Measurements from ENCODE around the gene RGS19.
A peak's percentile ranks its signal among the peaks of the same experiment; 100 is the strongest.
"Not testable (repeated sequence)": the region's sequence is repeated elsewhere in the genome, so short reads cannot be mapped to it uniquely, and the experiment has no call there.

The RGS19 gene

DNA sequence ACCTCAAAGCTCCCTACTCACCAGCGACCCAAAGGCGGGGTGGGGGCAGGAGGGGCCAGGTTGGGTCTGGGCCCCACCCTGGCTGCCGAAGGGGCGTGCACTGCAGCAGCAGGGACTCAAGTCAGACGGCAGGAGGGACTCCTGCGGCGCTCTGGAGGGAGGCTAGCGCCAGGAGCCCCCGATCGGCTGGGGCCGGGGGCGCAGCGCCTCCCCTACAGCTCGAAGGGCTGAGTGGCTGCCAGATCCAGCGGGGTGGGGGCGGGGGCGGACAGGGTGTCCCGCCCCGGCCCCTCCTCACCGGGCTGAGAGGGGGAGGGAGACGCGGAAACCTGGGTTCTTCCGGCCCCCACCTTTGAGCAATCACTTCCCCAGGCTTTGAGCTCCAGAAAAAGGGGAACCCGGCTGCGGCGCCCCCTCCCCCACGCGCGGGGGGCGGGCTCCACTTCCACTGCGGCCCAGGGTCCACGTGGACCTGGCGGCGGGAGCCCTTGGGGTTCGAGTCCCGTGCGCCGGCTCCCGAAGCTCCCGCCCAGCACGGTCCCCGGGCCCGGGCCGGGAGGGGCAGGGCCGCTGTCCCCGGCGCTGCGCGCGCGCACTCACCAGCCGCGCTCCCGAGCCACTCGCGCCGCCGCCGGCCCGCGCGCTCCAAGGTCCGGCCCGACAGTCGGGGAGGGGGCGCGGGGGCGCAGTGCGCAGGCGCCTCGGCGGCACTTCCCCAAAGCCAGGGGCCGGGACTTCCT, at the start of gene RGS19:
Gene RGS19, minus strand, starts transcription at position 246 of the 740 bp plus-strand sequence. CDS start 2,632 bp downstream, outside the sequence.
- FAIRE-seq (no peak), DNase-seq (ENCODE audit: insufficient read length, low spot score) (peak; percentile 43)

DNA sequence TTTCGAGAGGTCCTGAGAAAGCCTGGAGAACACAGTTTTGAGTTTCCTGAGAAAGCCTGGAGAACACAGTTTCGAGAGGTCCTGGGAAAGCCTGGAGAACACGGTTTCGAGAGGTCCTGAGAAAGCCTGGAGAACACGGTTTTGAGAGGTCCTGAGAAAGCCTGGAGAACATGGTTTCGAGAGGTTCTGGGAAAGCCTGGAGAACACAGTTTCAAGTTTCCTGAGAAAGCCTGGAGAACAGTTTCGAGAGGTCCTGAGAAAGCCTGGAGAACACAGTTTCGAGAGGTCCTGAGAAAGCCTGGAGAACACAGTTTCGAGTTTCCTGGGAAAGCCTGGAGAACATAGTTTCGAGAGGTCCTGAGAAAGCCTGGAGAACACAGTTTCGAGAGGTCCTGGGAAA, 44.2 kb upstream of the RGS19 start:
- FAIRE-seq; DNase-seq (ENCODE audit: insufficient read length, low spot score): not testable (repeated sequence)

More for the DNA sequence above, at the start of gene RGS19:
- no peak for TF ChIP-seq CTCF (IDR thresholded peaks at IDR 0.05; ENCODE audit: insufficient read depth, missing control alignments)

DNA sequence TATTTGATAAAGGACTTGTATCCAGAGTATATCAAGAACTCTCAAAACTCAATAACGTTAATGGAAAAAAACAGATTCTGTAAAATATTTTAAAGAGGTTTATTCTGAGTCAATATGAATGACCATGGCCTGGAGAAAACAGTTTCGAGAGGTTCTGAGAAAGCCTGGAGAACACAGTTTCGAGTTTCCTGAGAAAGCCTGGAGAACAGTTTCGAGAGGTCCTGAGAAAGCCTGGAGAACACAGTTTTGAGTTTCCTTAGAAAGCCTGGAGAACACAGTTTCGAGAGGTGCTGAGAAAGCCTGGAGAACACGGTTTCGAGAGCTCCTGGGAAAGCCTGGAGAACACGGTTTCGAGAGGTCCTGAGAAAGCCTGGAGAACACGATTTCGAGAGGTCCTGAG, 43.6 kb upstream of the RGS19 start:
- not testable (repeated sequence) for DNase-seq (ENCODE audit: insufficient read length, low spot score); FAIRE-seq

- DNase-seq (ENCODE audit: insufficient read length, low spot score) (no peak), FAIRE-seq (no peak)
- TF ChIP-seq CTCF (IDR thresholded peaks at IDR 0.05; ENCODE audit: insufficient read depth, missing control alignments) = no peak
Observed at GRCh38 chr20:64121586-64121985, 42.3 kb upstream of the RGS19 start.

GRCh38 chr20:64119681-64120341, 40.5 kb upstream of the RGS19 start:
- DNase-seq (ENCODE audit: insufficient read length, low spot score) = no peak
- TF ChIP-seq CTCF (IDR thresholded peaks at IDR 0.05; ENCODE audit: insufficient read depth, missing control alignments) = no peak
- FAIRE-seq = no peak

DNA sequence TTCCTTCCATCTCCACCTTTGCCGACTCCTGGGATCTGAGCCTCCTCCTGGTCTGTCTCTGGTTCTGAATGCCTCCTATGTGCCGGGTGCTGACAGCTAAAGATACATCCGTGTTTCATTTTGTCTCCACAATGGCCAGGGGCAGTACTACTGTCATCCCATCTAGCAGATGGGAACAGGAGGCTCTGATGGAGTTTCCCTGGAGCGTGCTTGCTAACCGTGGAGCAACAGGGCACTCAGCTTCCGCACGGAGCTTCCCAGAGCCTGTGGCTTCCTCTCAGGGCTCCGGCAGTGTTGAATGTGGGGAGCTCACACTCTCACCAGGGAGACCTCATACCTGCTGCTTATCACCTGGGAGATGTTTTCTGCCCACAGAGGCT, 40.0 kb upstream of the RGS19 start:
- TF ChIP-seq CTCF (IDR thresholded peaks at IDR 0.05; ENCODE audit: insufficient read depth, missing control alignments) = no peak
- FAIRE-seq = no peak
- no peak for DNase-seq (ENCODE audit: insufficient read length, low spot score)

DNA sequence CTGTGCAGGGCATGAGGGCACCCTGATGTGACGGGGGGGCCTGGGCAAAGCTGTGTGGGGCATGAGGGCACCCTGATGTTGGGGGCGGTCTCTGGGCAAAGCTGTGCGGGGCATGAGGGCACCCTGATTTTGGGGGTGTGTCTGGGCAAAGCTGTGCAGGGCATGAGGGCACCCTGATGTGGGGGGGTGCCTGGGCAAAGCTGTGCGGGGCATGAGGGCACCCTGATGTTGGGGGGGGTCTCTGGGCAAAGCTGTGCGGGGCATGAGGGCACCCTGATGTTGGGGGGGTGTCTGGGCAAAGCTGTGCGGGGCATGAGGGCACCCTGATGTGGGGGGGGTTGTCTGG, 38.1 kb upstream of the RGS19 start:
- not testable (repeated sequence) for DNase-seq (ENCODE audit: insufficient read length, low spot score); FAIRE-seq

DNA sequence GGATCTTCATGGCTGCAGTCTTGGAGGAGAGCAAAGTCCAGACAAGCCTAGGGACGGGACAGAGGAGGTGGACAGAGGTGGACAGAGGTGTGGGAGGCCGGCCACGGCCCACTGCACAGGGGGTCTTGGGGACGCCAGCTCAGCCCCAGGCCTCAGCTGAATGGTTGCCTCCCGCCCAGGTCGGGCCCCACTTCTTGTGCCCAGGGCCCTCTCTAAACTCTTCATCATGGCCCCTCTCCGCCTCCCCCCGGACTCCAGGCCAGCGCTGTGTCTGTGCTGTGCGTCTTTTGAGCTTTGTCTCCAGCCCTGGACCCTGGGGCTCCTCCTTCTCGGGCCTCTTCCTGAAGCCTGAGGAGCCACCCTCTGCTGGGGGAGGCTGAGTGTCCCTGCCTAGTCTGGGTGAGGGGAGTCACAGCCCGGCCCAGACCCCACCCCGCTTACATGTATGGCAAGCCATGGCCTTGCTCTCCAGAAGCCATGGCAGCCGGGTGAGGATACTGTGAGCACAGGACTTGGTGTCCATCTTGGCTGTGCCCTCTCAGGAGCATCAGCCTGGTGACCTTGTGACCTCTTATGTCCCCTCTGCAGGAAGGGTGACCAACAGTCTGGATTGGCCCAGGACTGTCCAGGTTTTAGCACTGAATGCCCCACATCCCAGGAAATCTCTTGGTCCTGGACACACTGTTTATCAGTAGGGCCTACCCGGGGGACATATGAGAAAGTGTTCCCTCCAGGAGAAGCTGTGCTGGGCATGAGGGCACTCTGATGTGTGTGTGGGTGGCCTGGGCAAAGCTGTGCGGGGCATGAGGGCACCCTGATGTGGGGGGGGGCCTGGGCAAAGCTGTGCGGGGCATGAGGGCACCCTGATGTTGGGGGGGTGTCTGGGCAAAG, 37.5 kb upstream of the RGS19 start:
- DNase-seq (ENCODE audit: insufficient read length, low spot score) = no peak
- TF ChIP-seq CTCF (IDR thresholded peaks at IDR 0.05; ENCODE audit: insufficient read depth, missing control alignments) = no peak
- no peak for FAIRE-seq

Data from D721Med (cell line).